ENCODE data around the gene LRCH1. TPM values are rescaled to one million over a fixed set of nuclear protein-coding genes. Genes with fewer than 3 reads are reported as not detected.
A peak's percentile ranks its signal among the peaks of the same experiment; 100 is the strongest.

LRCH1 gene
- polyA plus RNA-seq, 1 donor from 2014 or later: 7.6 TPM

- H3K4me1 Mint-ChIP-seq: peaks cover 62 to 82% (median 77%) of the 10 kb centered on the region in 3 donors
- peak overlapping the region in 1 of 4 donors; percentile 85 for H3K4me3 Mint-ChIP-seq
- no peaks in the 10 kb centered on the region for H3K9me3 Mint-ChIP-seq
- peaks cover 3% of the 10 kb centered on the region for H3K36me3 Mint-ChIP-seq
- peak overlapping the region in 1 of 3 donors; percentile 64 for H3K27ac Mint-ChIP-seq
- H3K27me3 Mint-ChIP-seq: no peaks in the 10 kb centered on the region
Measured at GRCh38 chr13:46617885-46618284, 64.9 kb downstream of the LRCH1 start.

- Mint-ChIP-seq H3K27ac (peak overlapping the region in 2 of 3 donors; percentile 25 to 45), H3K36me3 (peaks cover 3% of the 10 kb centered on the region), H3K4me3 (peak overlapping the region in 3 of 4 donors; percentile 4 to 85 (median 55)), H3K4me1 (peaks cover 67 to 83% (median 82%) of the 10 kb centered on the region in 3 donors), H3K9me3 (no peaks in the 10 kb centered on the region), H3K27me3 (no peaks in the 10 kb centered on the region)
Measured at GRCh38 chr13:46618694-46619254, 65.8 kb downstream of the LRCH1 start.

GRCh38 chr13:46620029-46620428 is 67.1 kb downstream of the LRCH1 start:
- peak overlapping the region in 2 of 4 donors; percentile 43 to 85 for H3K4me3 Mint-ChIP-seq
- no peaks in the 10 kb centered on the region for H3K9me3 Mint-ChIP-seq
- H3K4me1 Mint-ChIP-seq: peaks cover 73 to 83% (median 82%) of the 10 kb centered on the region in 3 donors
- no peaks in the 10 kb centered on the region for H3K27me3 Mint-ChIP-seq
- H3K36me3 Mint-ChIP-seq: peaks cover 3% of the 10 kb centered on the region
- H3K27ac Mint-ChIP-seq: no peak overlapping the region

GRCh38 chr13:46620471-46620870 is 67.5 kb downstream of the LRCH1 start:
- Mint-ChIP-seq H3K4me3 (peak overlapping the region in 2 of 4 donors; percentile 43 to 85), H3K36me3 (peaks cover 3% of the 10 kb centered on the region), H3K27ac (no peak overlapping the region), H3K4me1 (peaks cover 75 to 84% (median 80%) of the 10 kb centered on the region in 3 donors), H3K9me3 (no peaks in the 10 kb centered on the region), H3K27me3 (no peaks in the 10 kb centered on the region)

GRCh38 chr13:46621133-46621532 is 68.2 kb downstream of the LRCH1 start:
- Mint-ChIP-seq H3K9me3 (no peaks in the 10 kb centered on the region), H3K4me3 (peak overlapping the region in 1 of 4 donors; percentile 69), H3K4me1 (peaks cover 75 to 84% (median 82%) of the 10 kb centered on the region in 3 donors), H3K27me3 (no peaks in the 10 kb centered on the region), H3K27ac (no peak overlapping the region), H3K36me3 (peaks cover 3% of the 10 kb centered on the region)

- no peaks in the 10 kb centered on the region for H3K9me3 Mint-ChIP-seq
- H3K4me1 Mint-ChIP-seq: peaks cover 77 to 83% (median 82%) of the 10 kb centered on the region in 3 donors
- H3K4me3 Mint-ChIP-seq: peak overlapping the region in 1 of 4 donors; percentile 63
- no peak overlapping the region for H3K27ac Mint-ChIP-seq
- H3K27me3 Mint-ChIP-seq: no peaks in the 10 kb centered on the region
- H3K36me3 Mint-ChIP-seq: peaks cover 3% of the 10 kb centered on the region
Measured at GRCh38 chr13:46621792-46622629, 69.0 kb downstream of the LRCH1 start.

GRCh38 chr13:46622630-46623256 is 69.8 kb downstream of the LRCH1 start:
- Mint-ChIP-seq H3K9me3 (no peaks in the 10 kb centered on the region), H3K4me1 (peaks cover 76 to 83% (median 82%) of the 10 kb centered on the region in 3 donors), H3K36me3 (peaks cover 2% of the 10 kb centered on the region), H3K27me3 (no peaks in the 10 kb centered on the region), H3K27ac (peak overlapping the region in 1 of 3 donors; percentile 31), H3K4me3 (peak overlapping the region in 1 of 4 donors; percentile 63)

GRCh38 chr13:46624353-46624752 is 71.4 kb downstream of the LRCH1 start:
- Mint-ChIP-seq H3K27me3 (no peaks in the 10 kb centered on the region), H3K9me3 (no peaks in the 10 kb centered on the region), H3K4me1 (peaks cover 65 to 76% (median 75%) of the 10 kb centered on the region in 3 donors), H3K4me3 (peak overlapping the region in 1 of 4 donors; percentile 29), H3K36me3 (peaks cover 4% of the 10 kb centered on the region), H3K27ac (peak overlapping the region in 2 of 3 donors; percentile 13 to 76)

- Mint-ChIP-seq H3K27me3 (no peaks in the 10 kb centered on the region), H3K27ac (peak overlapping the region in 1 of 3 donors; percentile 76), H3K36me3 (peaks cover 3% of the 10 kb centered on the region), H3K9me3 (no peaks in the 10 kb centered on the region), H3K4me1 (peaks cover 65 to 76% (median 75%) of the 10 kb centered on the region in 3 donors), H3K4me3 (peak overlapping the region in 1 of 4 donors; percentile 29)
Measured at GRCh38 chr13:46624821-46625220, 71.9 kb downstream of the LRCH1 start.

- Mint-ChIP-seq H3K27ac (no peak overlapping the region), H3K4me3 (peak overlapping the region in 2 of 4 donors; percentile 2 to 26), H3K36me3 (peaks cover 3% of the 10 kb centered on the region), H3K9me3 (no peaks in the 10 kb centered on the region), H3K4me1 (peaks cover 59 to 75% (median 73%) of the 10 kb centered on the region in 3 donors), H3K27me3 (no peaks in the 10 kb centered on the region)
Measured at GRCh38 chr13:46627462-46627861, 74.5 kb downstream of the LRCH1 start.

GRCh38 chr13:46628622-46629365 is 75.8 kb downstream of the LRCH1 start:
- no peaks in the 10 kb centered on the region for H3K27me3 Mint-ChIP-seq
- H3K4me3 Mint-ChIP-seq: peak overlapping the region in 1 of 4 donors; percentile 21
- H3K27ac Mint-ChIP-seq: peak overlapping the region in 2 of 3 donors; percentile 25 to 31
- H3K9me3 Mint-ChIP-seq: no peaks in the 10 kb centered on the region
- peaks cover 3% of the 10 kb centered on the region for H3K36me3 Mint-ChIP-seq
- peaks cover 56 to 72% (median 70%) of the 10 kb centered on the region in 3 donors for H3K4me1 Mint-ChIP-seq

- H3K36me3 Mint-ChIP-seq: peaks cover 8% of the 10 kb centered on the region
- peak overlapping the region in 1 of 4 donors; percentile 55 for H3K4me3 Mint-ChIP-seq
- peaks cover 54 to 71% (median 68%) of the 10 kb centered on the region in 3 donors for H3K4me1 Mint-ChIP-seq
- H3K27ac Mint-ChIP-seq: peak overlapping the region; percentile 1 to 31 (median 25)
- no peaks in the 10 kb centered on the region for H3K27me3 Mint-ChIP-seq
- H3K9me3 Mint-ChIP-seq: no peaks in the 10 kb centered on the region
Measured at GRCh38 chr13:46629811-46630413, 76.9 kb downstream of the LRCH1 start.

GRCh38 chr13:46630431-46631178 is 77.6 kb downstream of the LRCH1 start:
- H3K4me1 Mint-ChIP-seq: peaks cover 54 to 69% (median 64%) of the 10 kb centered on the region in 3 donors
- H3K36me3 Mint-ChIP-seq: peaks cover 9% of the 10 kb centered on the region
- peak overlapping the region in 1 of 4 donors; percentile 67 for H3K4me3 Mint-ChIP-seq
- no peaks in the 10 kb centered on the region for H3K27me3 Mint-ChIP-seq
- peak overlapping the region; percentile 25 to 55 (median 51) for H3K27ac Mint-ChIP-seq
- no peaks in the 10 kb centered on the region for H3K9me3 Mint-ChIP-seq

All from IgD-negative memory B cell (primary cell).